ENCODE data around the gene FN1. TPM values are rescaled to one million over a fixed set of nuclear protein-coding genes. Genes with fewer than 3 reads are reported as not detected.

The FN1 gene
- polyA plus RNA-seq, 1 of the 3 experiments (the other 2 are of a cell fraction): 1,671 TPM

GRCh38 chr2:215452725-215453124 lies 16.9 kb upstream of the FN1 start:
- Histone ChIP-seq H3K9me3 (no peaks in the 10 kb centered on the region), H3K4me1 (ENCODE audit: control insufficient read depth in 1 of 2, insufficient read depth in 2 of 2, low read depth in 1 of 2, low read length in 1 of 2) (no peaks in the 10 kb centered on the region; a peak in 1 of 4 replicates), H3K9me2 (no peaks in the 10 kb centered on the region), H3K27me3 (ENCODE audit: insufficient read depth) (no peaks in the 10 kb centered on the region), H3F3A (replicated peaks; ENCODE audit: insufficient read depth) (no peaks in the 10 kb centered on the region), H3K4me3 (ENCODE audit: low read depth in 2 of 2, low read length in 1 of 2) (no peak overlapping the region), H4K20me1 (ENCODE audit: insufficient read depth) (no peaks in the 10 kb centered on the region), H3K4me2 (no peak overlapping the region), H3K27ac (ENCODE audit: low read depth in 2 of 2, low read length in 1 of 2) (no peak overlapping the region), H3K9ac (no peak overlapping the region), H2AFZ (ENCODE audit: low read depth) (no peak overlapping the region), H3K36me3 (replicated peaks in 1 of 2; ENCODE audit: control insufficient read depth in 1 of 2, insufficient read depth in 2 of 2, low read length in 1 of 2) (no peaks in the 10 kb centered on the region), H3K79me2 (ENCODE audit: insufficient read depth) (no peaks in the 10 kb centered on the region)
- WGBS (ENCODE audit: low lambda C conversion rate): 85% methylated on average over 5 of the region's 5 CpGs
- TF ChIP-seq YY1 (IDR thresholded peaks at IDR 0.05; ENCODE audit: low read depth): no peak
- DNase-seq: no peak
- ChIA-PET POLR2A (no interaction called here), CTCF (interaction anchor here (0.6 to 1.1 kb wide), 3 partner anchors 467 to 479 kb away, joined by 3 read pairs; no protein-coding TSS in a partner anchor)

GRCh38 chr2:215451012-215451756 lies 15.3 kb upstream of the FN1 start:
- Histone ChIP-seq H3K4me3 (ENCODE audit: low read depth in 2 of 2, low read length in 1 of 2) (no peak overlapping the region), H3K4me1 (ENCODE audit: control insufficient read depth in 1 of 2, insufficient read depth in 2 of 2, low read depth in 1 of 2, low read length in 1 of 2) (no peaks in the 10 kb centered on the region; a peak in 1 of 4 replicates), H3K9me3 (no peaks in the 10 kb centered on the region), H3K9ac (no peak overlapping the region), H3K36me3 (replicated peaks in 1 of 2; ENCODE audit: control insufficient read depth in 1 of 2, insufficient read depth in 2 of 2, low read length in 1 of 2) (no peaks in the 10 kb centered on the region), H2AFZ (ENCODE audit: low read depth) (no peak overlapping the region), H3K79me2 (ENCODE audit: insufficient read depth) (no peaks in the 10 kb centered on the region), H3K9me2 (no peaks in the 10 kb centered on the region), H3K4me2 (no peak overlapping the region), H3K27ac (ENCODE audit: low read depth in 2 of 2, low read length in 1 of 2) (no peak overlapping the region), H3K27me3 (ENCODE audit: insufficient read depth) (no peaks in the 10 kb centered on the region), H3F3A (replicated peaks; ENCODE audit: insufficient read depth) (no peaks in the 10 kb centered on the region), H4K20me1 (ENCODE audit: insufficient read depth) (no peaks in the 10 kb centered on the region)
- ChIA-PET POLR2A (no interaction called here), CTCF (interaction anchor here (0.6 to 1.3 kb wide), 3 partner anchors 154 to 481 kb away, joined by 3 to 4 read pairs (median 3); no protein-coding TSS in a partner anchor)
- TF ChIP-seq REST (IDR thresholded peaks at IDR 0.05; ENCODE audit: low read depth, low read length): no peak
- TF ChIP-seq PBX3 (IDR thresholded peaks at IDR 0.05): no peak
- no peak for TF ChIP-seq FOXJ3 (CRISPR knock-in tag; IDR thresholded peaks at IDR 0.05)
- TF ChIP-seq ELF1 (IDR thresholded peaks at IDR 0.05): no peak
- TF ChIP-seq MXI1 (IDR thresholded peaks at IDR 0.05; ENCODE audit: low read depth, low read length): no peak
- no peak for TF ChIP-seq GABPA (IDR thresholded peaks at IDR 0.05; ENCODE audit: low read depth)
- no peak for TF ChIP-seq GATA2 (CRISPR knock-in tag; IDR thresholded peaks at IDR 0.05)
- TF ChIP-seq POLR2AphosphoS5 (IDR thresholded peaks at IDR 0.05; ENCODE audit: low read depth, low read length): no peak
- no peak for TF ChIP-seq TAF1 (IDR thresholded peaks at IDR 0.05; ENCODE audit: borderline replicate concordance, low read depth, low read length)
- no peak for TF ChIP-seq USF1 (IDR thresholded peaks at IDR 0.05; ENCODE audit: borderline replicate concordance, low read depth)
- no peak for TF ChIP-seq RXRA (IDR thresholded peaks at IDR 0.05; ENCODE audit: borderline replicate concordance, low read depth)
- TF ChIP-seq RCOR1 (IDR thresholded peaks at IDR 0.05; ENCODE audit: low read length): no peak
- TF ChIP-seq IRF3 (IDR thresholded peaks at IDR 0.05; ENCODE audit: low read depth, low read length): no peak
- no peak for TF ChIP-seq MAX (IDR thresholded peaks at IDR 0.05; ENCODE audit: low read depth)
- no peak for TF ChIP-seq NFIC (IDR thresholded peaks at IDR 0.05; ENCODE audit: borderline replicate concordance)
- no peak for TF ChIP-seq SMC3 (IDR thresholded peaks at IDR 0.05; ENCODE audit: low read depth, low read length)
- WGBS (ENCODE audit: low lambda C conversion rate): 84% methylated on average over 6 of the region's 6 CpGs
- DNase-seq: no peak

All from SK-N-SH (cell line).